AG09309 (cell line): ENCODE results near the gene PTPN11.

Experiments
- DNase-seq: peaks from one replicate; pipeline ENCODE4 v3.0.0-alpha.2; 2010; ENCODE audit warnings: low read depth
- H3K4me3 ChIP-seq: 2 replicates; pipeline ENCODE4 v1.5.1; 2011; ENCODE audit warnings: mild to moderate bottlenecking, low read depth, low read length, moderate library complexity; ENCODE audit not compliant: control insufficient read depth
- CTCF ChIP-seq: IDR thresholded peaks from 2 replicates; pipeline ENCODE4 v1.5.1; 2011; ENCODE audit warnings: mild to moderate bottlenecking, low read depth, low read length, inconsistent platforms; ENCODE audit not compliant: insufficient read depth, control insufficient read depth; ENCODE audit errors: missing control alignments

PTPN11 gene

GRCh38 chr12:112422531-112422930, 3.8 kb downstream of the PTPN11 start:
- no peak overlapping the region for H3K4me3 ChIP-seq
- DNase-seq, result no peak
- TF ChIP-seq CTCF, result no peak

- no peak overlapping the region for H3K4me3 ChIP-seq
- TF ChIP-seq CTCF, result no peak
- DNase-seq, result no peak
Observed at GRCh38 chr12:112424126-112424525, 5.4 kb downstream of the PTPN11 start.

- no peak for TF ChIP-seq CTCF
- no peak overlapping the region for H3K4me3 ChIP-seq
- no peak for DNase-seq
Observed at GRCh38 chr12:112425582-112426382, 7.0 kb downstream of the PTPN11 start.

GRCh38 chr12:112427760-112428159, 9.0 kb downstream of the PTPN11 start:
- TF ChIP-seq CTCF, result no peak
- no peak for DNase-seq
- no peak overlapping the region for H3K4me3 ChIP-seq

GRCh38 chr12:112430929-112431328, 12.2 kb downstream of the PTPN11 start:
- no peak overlapping the region for H3K4me3 ChIP-seq
- no peak for TF ChIP-seq CTCF
- DNase-seq, result no peak

- DNase-seq, result no peak
- no peak overlapping the region for H3K4me3 ChIP-seq
- no peak for TF ChIP-seq CTCF
Observed at GRCh38 chr12:112431965-112432364, 13.2 kb downstream of the PTPN11 start.
